HL-60 (cell line): ENCODE data around the gene C1orf21.

Source experiments
- DNase-seq, 2 experiments: peaks; one replicate each; pipeline ENCODE4 v3.0.0-alpha.2; 2010 to 2020; ENCODE audit warnings: low read depth in 1 of 2, low spot score in 1 of 2
- H3K27ac ChIP-seq: fragments of 250-450 bp; sonication (Bioruptor Pico); replicated peaks from 2 replicates; pipeline ENCODE4 v1.5.1; 2020; ENCODE audit warnings: mild to moderate bottlenecking, moderate library complexity
- H3K27me3 ChIP-seq: fragments of 250-450 bp; sonication (Bioruptor Pico); 2 replicates; pipeline ENCODE4 v1.5.1; 2021; ENCODE audit warnings: mild to moderate bottlenecking, moderate library complexity; ENCODE audit not compliant: insufficient read depth, poor library complexity, severe bottlenecking
- H3K4me3 ChIP-seq: replicated peaks from 2 replicates; pipeline ENCODE4 v1.5.1; 2011; ENCODE audit warnings: mild to moderate bottlenecking, control low read depth, low read length; ENCODE audit not compliant: insufficient read depth
- CTCF ChIP-seq: IDR thresholded peaks from one replicate; pipeline ENCODE4 v1.5.1; 2011; ENCODE audit warnings: low read length, control low read depth, inconsistent platforms; ENCODE audit not compliant: insufficient read depth
- GABPA ChIP-seq: IDR thresholded peaks from 2 replicates; pipeline ENCODE4 v1.6.1; 2012; ENCODE audit warnings: low read depth
- POLR2AphosphoS5 ChIP-seq: IDR thresholded peaks from 2 replicates; pipeline ENCODE4 v1.6.1; 2012; ENCODE audit warnings: low read depth
- REST ChIP-seq: IDR thresholded peaks from 2 replicates; pipeline ENCODE4 v1.6.1; 2012; ENCODE audit warnings: low read depth; ENCODE audit not compliant: insufficient replicate concordance
- SPI1 ChIP-seq: IDR thresholded peaks from 2 replicates; pipeline ENCODE4 v1.6.1; 2012; ENCODE audit warnings: low read depth, mild to moderate bottlenecking, borderline replicate concordance

C1orf21 gene

GRCh38 chr1:184513966-184514365, 127.1 kb downstream of the C1orf21 start:
- Histone ChIP-seq H3K27me3 (no peaks in the 10 kb centered on the region), H3K4me3 (no peak overlapping the region), H3K27ac (no peak overlapping the region)
- no peak for TF ChIP-seq CTCF
- no peak for DNase-seq

GRCh38 chr1:184514447-184514846, 127.6 kb downstream of the C1orf21 start:
- Histone ChIP-seq H3K4me3 (no peak overlapping the region), H3K27me3 (no peaks in the 10 kb centered on the region), H3K27ac (no peak overlapping the region)
- no peak for DNase-seq
- no peak for TF ChIP-seq SPI1

GRCh38 chr1:184517130-184517529, 130.3 kb downstream of the C1orf21 start:
- no peak for TF ChIP-seq SPI1
- TF ChIP-seq CTCF = no peak
- TF ChIP-seq GABPA = no peak
- no peak for TF ChIP-seq REST
- no peak for TF ChIP-seq POLR2AphosphoS5
- no peak overlapping the region for H3K4me3 ChIP-seq
- H3K27ac ChIP-seq = no peak overlapping the region
- no peaks in the 10 kb centered on the region for H3K27me3 ChIP-seq
- no peak for DNase-seq

- no peak for DNase-seq
- Histone ChIP-seq H3K27ac (no peak overlapping the region), H3K27me3 (no peaks in the 10 kb centered on the region), H3K4me3 (no peak overlapping the region)
- no peak for TF ChIP-seq CTCF
- TF ChIP-seq REST = no peak
- TF ChIP-seq SPI1 = no peak
- no peak for TF ChIP-seq POLR2AphosphoS5
- TF ChIP-seq GABPA = no peak
These were observed 132.0 kb downstream of the C1orf21 start for GRCh38 chr1:184518736-184519357.
